Measurements from ENCODE around the gene CYP1A2. TPM values are rescaled to one million over a fixed set of nuclear protein-coding genes. Genes with fewer than 3 reads are reported as not detected.

Gene CYP1A2
- total RNA-seq, 1 experiment from 2014 or later = not detected

DNA sequence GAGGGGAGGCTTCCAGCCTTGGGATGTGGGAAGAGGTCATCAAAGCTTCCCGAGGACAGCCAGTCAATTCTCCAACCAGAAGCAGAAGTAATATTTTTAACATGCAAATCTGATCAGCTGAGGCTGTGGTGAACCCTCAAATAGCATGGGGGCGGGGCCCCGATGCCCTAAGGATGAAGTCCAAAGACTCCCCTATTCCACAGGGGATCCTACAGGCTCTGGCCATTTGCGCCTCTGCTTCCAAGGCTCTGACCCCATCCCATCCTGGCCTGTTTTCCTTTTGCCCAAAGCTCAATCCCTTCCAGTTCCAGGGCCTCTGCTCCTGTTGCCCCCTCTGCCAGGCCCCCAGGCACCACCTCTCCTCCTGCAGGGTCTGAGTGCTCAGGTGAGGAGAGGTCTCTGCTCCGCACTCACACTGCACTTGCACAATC lies 26.5 kb downstream of the CYP1A2 start:
- no peak overlapping the region for H3T11ph ChIP-seq (ENCODE audit: low read length)
- no peak overlapping the region for H2AFZ ChIP-seq (ENCODE audit: low read length)
- H3K79me1 ChIP-seq (ENCODE audit: insufficient read depth, low read depth, low read length, poor library complexity, severe bottlenecking) = no peaks in the 10 kb centered on the region
- H3K9ac ChIP-seq (ENCODE audit: extremely low read depth, insufficient read length, low read length) = no peak overlapping the region
- Mint-ChIP-seq H3K4me1 (peaks cover 38 to 54% of the 10 kb centered on the region in 2 experiments), H3K4me3 (no peak overlapping the region), H3K27me3 (ENCODE audit: low read depth) (peaks cover 57% of the 10 kb centered on the region), H3K36me3 (ENCODE audit: insufficient read depth in 1 of 3, low read depth in 3 of 3) (no peaks in the 10 kb centered on the region), H3K27ac (peak overlapping the region in 1 of 3 experiments; percentile 25; a peak in 2 of 7 replicates), H3K9me3 (no peaks in the 10 kb centered on the region)
- H2AK5ac ChIP-seq (ENCODE audit: insufficient read length, low read length) = no peak overlapping the region
- TF ChIP-seq, protein P1, sequence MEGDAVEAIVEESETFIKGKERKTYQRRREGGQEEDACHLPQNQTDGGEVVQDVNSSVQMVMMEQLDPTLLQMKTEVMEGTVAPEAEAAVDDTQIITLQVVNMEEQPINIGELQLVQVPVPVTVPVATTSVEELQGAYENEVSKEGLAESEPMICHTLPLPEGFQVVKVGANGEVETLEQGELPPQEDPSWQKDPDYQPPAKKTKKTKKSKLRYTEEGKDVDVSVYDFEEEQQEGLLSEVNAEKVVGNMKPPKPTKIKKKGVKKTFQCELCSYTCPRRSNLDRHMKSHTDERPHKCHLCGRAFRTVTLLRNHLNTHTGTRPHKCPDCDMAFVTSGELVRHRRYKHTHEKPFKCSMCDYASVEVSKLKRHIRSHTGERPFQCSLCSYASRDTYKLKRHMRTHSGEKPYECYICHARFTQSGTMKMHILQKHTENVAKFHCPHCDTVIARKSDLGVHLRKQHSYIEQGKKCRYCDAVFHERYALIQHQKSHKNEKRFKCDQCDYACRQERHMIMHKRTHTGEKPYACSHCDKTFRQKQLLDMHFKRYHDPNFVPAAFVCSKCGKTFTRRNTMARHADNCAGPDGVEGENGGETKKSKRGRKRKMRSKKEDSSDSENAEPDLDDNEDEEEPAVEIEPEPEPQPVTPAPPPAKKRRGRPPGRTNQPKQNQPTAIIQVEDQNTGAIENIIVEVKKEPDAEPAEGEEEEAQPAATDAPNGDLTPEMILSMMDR (conservative IDR thresholded peaks at IDR 0.05) = no peak
- no CpG with 5 or more reads among the region's 5 CpGs for WGBS (ENCODE audit: extremely low coverage, insufficient read length, low lambda C conversion rate)
- no peak overlapping the region for H2BK5ac ChIP-seq (ENCODE audit: insufficient read length, low read length)
- DNase-seq = no peak
- no peak overlapping the region for H2BK120ac ChIP-seq (ENCODE audit: low read depth, low read length, poor library complexity, severe bottlenecking)
- H3K56ac ChIP-seq (ENCODE audit: insufficient read length, low read depth, low read length) = no peak overlapping the region
- H3K27ac ChIP-seq (ENCODE audit: insufficient read length, low read depth, low read length) = no peak overlapping the region
- H2BK15ac ChIP-seq (ENCODE audit: low read depth, low read length) = no peak overlapping the region
- no peaks in the 10 kb centered on the region for H3K4me1 ChIP-seq (ENCODE audit: insufficient read depth, low read length)
- H3K18ac ChIP-seq (ENCODE audit: insufficient read length, low read depth, low read length) = no peak overlapping the region
- no peaks in the 10 kb centered on the region for H4K20me1 ChIP-seq (ENCODE audit: control insufficient read depth, insufficient read depth, insufficient read length)
- no peak overlapping the region for H2BK20ac ChIP-seq (ENCODE audit: low read depth, low read length, poor library complexity, severe bottlenecking)
- H3K14ac ChIP-seq (ENCODE audit: insufficient read depth, low read length) = no peak overlapping the region
- H3K4ac ChIP-seq (ENCODE audit: low read depth, low read length) = no peak overlapping the region
- H4K5ac ChIP-seq (ENCODE audit: insufficient read length, low read depth, low read length) = no peak overlapping the region
- no peaks in the 10 kb centered on the region for H3K9me3 ChIP-seq (ENCODE audit: control insufficient read depth, low read depth, low read length)
- no peak overlapping the region for H4K8ac ChIP-seq (replicated peaks; ENCODE audit: insufficient read length, low read depth, low read length)
- no peak overlapping the region for H3K23ac ChIP-seq (ENCODE audit: insufficient read length, low read depth, low read length)
- no peaks in the 10 kb centered on the region for H3K79me2 ChIP-seq (ENCODE audit: insufficient read depth, low read length)
- H3K27me3 ChIP-seq (ENCODE audit: insufficient read depth, low read length) = no peaks in the 10 kb centered on the region; the same call in 1 of the 2 replicates
- H3K23me2 ChIP-seq (ENCODE audit: insufficient read length, low read depth, low read length, poor library complexity, severe bottlenecking) = no peaks in the 10 kb centered on the region
- H2BK12ac ChIP-seq (ENCODE audit: insufficient read length, low read depth, low read length) = no peak overlapping the region
- H3K4me2 ChIP-seq (ENCODE audit: insufficient read depth, insufficient read length, low read length) = no peak overlapping the region
- no peak overlapping the region for H4K91ac ChIP-seq (ENCODE audit: insufficient read length, low read depth, low read length)

Data from H9 (cell line).